Endothelial cell of umbilical vein (primary cell): ENCODE data around the gene DAB1. TPM values are rescaled to one million over a fixed set of nuclear protein-coding genes. Genes with fewer than 3 reads are reported as not detected.

Experiments used
- BruUV-seq: library from RNA; stranded (reverse); fragments of 400-500 nt; replicated peaks from 2 replicates; lab custom pipeline; 2021; lab: Mats Ljungman, UMichigan
- CTCF ChIA-PET: fragments of 300-600, 350-600 bp; sonication (Branson Sonifier 250); formaldehyde crosslinking; loops from one replicate; lab custom pipeline; 2021; ENCODE audit warnings: antibody characterized with exemption, inconsistent platforms; lab: Charles Lee
- POLR2A ChIA-PET: fragments of 300-600, 350-600 bp; sonication (Branson Sonifier 250); formaldehyde crosslinking; loops from one replicate; lab custom pipeline; 2021; ENCODE audit warnings: antibody characterized with exemption, inconsistent platforms; lab: Charles Lee
- DNase-seq: peaks from one replicate; pipeline ENCODE4 v3.0.0-alpha.2; 2011; ENCODE audit warnings: low read depth, low spot score
- FAIRE-seq: peaks from 2 replicates; lab custom pipeline; 2011; peaks lifted over from hg19 to GRCh38; lab: Jason Lieb, UNC
- H2AFZ ChIP-seq: 2 replicates; pipeline ENCODE4 v1.6.0; 2012; ENCODE audit warnings: low read depth, low read length, control low read depth, inconsistent platforms
- H3K27ac ChIP-seq: 2 replicates; pipeline ENCODE4 v1.5.1; 2011; ENCODE audit warnings: low read depth, mild to moderate bottlenecking, control low read depth, low read length, moderate library complexity; ENCODE audit not compliant: insufficient read depth
- H3K27me3 ChIP-seq, 2 experiments: 2 replicates each; pipeline versions ENCODE4 v1.6.0 to v1.6.1; 2011; ENCODE audit warnings: low read length in 2 of 2, mixed read lengths in 1 of 2; ENCODE audit not compliant: control insufficient read depth in 2 of 2, insufficient read depth in 2 of 2
- H3K36me3 ChIP-seq, 2 experiments: 2 replicates in 1 of 2; 3 replicates in 1 of 2; pipeline ENCODE4 v1.5.1; 2011; ENCODE audit warnings: low read length in 2 of 2, mild to moderate bottlenecking in 1 of 2, moderate library complexity in 1 of 2; ENCODE audit not compliant: control insufficient read depth in 2 of 2, insufficient read depth in 2 of 2; ENCODE audit errors: extremely low read depth in 1 of 2
- H3K4me1 ChIP-seq: 3 replicates; pipeline ENCODE4 v1.5.1; 2011; ENCODE audit warnings: mild to moderate bottlenecking, low read length; ENCODE audit not compliant: control insufficient read depth, insufficient read depth; ENCODE audit errors: extremely low read depth
- H3K4me2 ChIP-seq: 2 replicates; pipeline ENCODE4 v1.6.1; 2011; ENCODE audit warnings: low read length, control low read depth, mixed read lengths; ENCODE audit not compliant: insufficient read depth
- H3K4me3 ChIP-seq, 3 experiments: fragments of 200-600 bp in 1 of 3; sonication (generic), shearing (Covaris generic) in 1 of 3; replicated peaks in 1 of 3; 2 replicates each; pipeline ENCODE4 v1.5.1; 2011 to 2016; ENCODE audit warnings: control low read depth in 3 of 3, low read length in 3 of 3, mild to moderate bottlenecking in 2 of 3, inconsistent platforms in 1 of 3, low read depth in 1 of 3, moderate library complexity in 1 of 3; ENCODE audit not compliant: insufficient read depth in 1 of 3
- H3K79me2 ChIP-seq: 2 replicates; pipeline ENCODE4 v1.6.0; 2012; ENCODE audit warnings: low read length, inconsistent platforms; ENCODE audit not compliant: control insufficient read depth, insufficient read depth
- H3K9ac ChIP-seq: replicated peaks from 2 replicates; pipeline ENCODE3; 2011; ENCODE audit warnings: low read length, control low read depth; ENCODE audit not compliant: insufficient read depth; ENCODE audit errors: extremely low read depth
- H3K9me1 ChIP-seq: replicated peaks from 3 replicates; pipeline ENCODE4 v1.6.0; 2011; ENCODE audit warnings: mild to moderate bottlenecking, low read length; ENCODE audit not compliant: control insufficient read depth, insufficient read depth; ENCODE audit errors: extremely low read depth
- H3K9me3 ChIP-seq: replicated peaks from 2 replicates; pipeline ENCODE4 v1.5.1; 2012; ENCODE audit warnings: low read length, inconsistent platforms; ENCODE audit not compliant: control insufficient read depth, insufficient read depth
- H4K20me1 ChIP-seq: replicated peaks from 2 replicates; pipeline ENCODE3; 2011; ENCODE audit warnings: mild to moderate bottlenecking, low read length; ENCODE audit not compliant: control insufficient read depth, insufficient read depth; ENCODE audit errors: extremely low read depth
- CTCF ChIP-seq, 2 donors: IDR thresholded peaks; 1 replicate in 1 of 2; 2 replicates in 1 of 2; pipeline ENCODE4 v1.5.1; 2011; ENCODE audit warnings: low read length in 2 of 2, mild to moderate bottlenecking in 2 of 2, moderate library complexity in 2 of 2, control low read depth in 1 of 2, inconsistent platforms in 1 of 2, low read depth in 1 of 2; ENCODE audit not compliant: insufficient read depth in 1 of 2; ENCODE audit errors: extremely low read depth in 1 of 2
- EZH2 ChIP-seq: IDR thresholded peaks from 2 replicates; pipeline ENCODE4 v1.6.1; 2012; ENCODE audit warnings: borderline replicate concordance, low read depth, mild to moderate bottlenecking, moderate library complexity, low read length, inconsistent platforms; ENCODE audit not compliant: severe bottlenecking
- FOS ChIP-seq: IDR thresholded peaks from 2 replicates; pipeline ENCODE4 v1.6.1; 2011; ENCODE audit warnings: mild to moderate bottlenecking, low read length, moderate library complexity, borderline replicate concordance; ENCODE audit not compliant: insufficient read depth
- JUN ChIP-seq: IDR thresholded peaks from 2 replicates; pipeline ENCODE4 v1.6.1; 2011; ENCODE audit warnings: borderline replicate concordance, low read depth; ENCODE audit not compliant: insufficient read length, insufficient read depth
- MAX ChIP-seq: IDR thresholded peaks from 2 replicates; pipeline ENCODE4 v1.6.1; 2011; ENCODE audit not compliant: insufficient read depth, insufficient read length
- MYC ChIP-seq: IDR thresholded peaks from one replicate; pipeline ENCODE4 v1.6.1; 2011; ENCODE audit warnings: mild to moderate bottlenecking, low read depth, low read length
- POLR2A ChIP-seq: IDR thresholded peaks from 2 replicates; pipeline ENCODE4 v1.6.1; 2012; ENCODE audit warnings: low read depth, mild to moderate bottlenecking, control low read depth, low read length
- POLR2AphosphoS5 ChIP-seq: IDR thresholded peaks from 2 replicates; pipeline ENCODE4 v1.6.1; 2012; ENCODE audit warnings: low read depth, mild to moderate bottlenecking, control low read depth, low read length, moderate library complexity; ENCODE audit not compliant: insufficient read depth
- dilution Hi-C: fragments of 300-500 bp; cut with MboI; formaldehyde crosslinking; loops from one replicate; pipeline ENCODE4 v1.15.0; 2019; ENCODE audit warnings: low sequenced_read_pairs; ENCODE audit not compliant: extremely low pct_ligation_motif_present
- intact Hi-C: fragments of 100-400 bp; cut with micrococcal nuclease; formaldehyde crosslinking; loops from one replicate; pipeline ENCODE4 v1.10.0; 2022
- polyA plus RNA-seq, 4 experiments: library from polyadenylated mRNA; depleted of rRNA in 3 of 4; stranded (reverse) in 3 of 4; unstranded in 1 of 4; fragments of >200 nt; gene quantifications; 2 replicates each; pipeline versions ENCODE4 v1.2.1 to v1.2.3, GENCODE V29; 2011 to 2012; ENCODE audit warnings: missing spikeins in 1 of 4
- total RNA-seq: library from RNA; stranded (reverse); gene quantifications from 2 replicates; pipeline ENCODE4 v1.2.3, GENCODE V29; 2021

The DAB1 gene
- total and polyA plus RNA-seq, 2 donors (not counting 3 experiments of a cell fraction or from before 2014, with no cell fraction given): not detected

DNA sequence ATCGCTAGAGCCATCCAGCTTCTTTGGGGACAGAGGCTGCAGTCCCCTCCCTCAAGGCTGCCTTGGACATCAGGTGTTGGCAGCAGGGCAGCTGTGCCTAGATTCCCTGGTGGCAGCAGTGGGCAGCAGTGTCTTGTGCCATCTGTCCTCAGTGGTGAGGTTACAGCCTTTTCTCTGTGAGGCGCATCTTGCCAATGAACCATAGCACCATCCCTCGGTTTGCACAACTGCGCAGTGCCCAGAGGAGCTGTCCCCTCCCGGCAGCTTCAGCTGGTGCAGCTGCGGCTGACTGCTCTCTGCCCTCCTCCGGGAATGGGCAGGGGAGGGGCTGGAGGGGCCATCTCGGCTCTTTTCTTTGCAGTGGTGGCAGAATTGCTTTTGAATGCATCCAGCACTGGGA, 399.0 kb downstream of the DAB1 start:
- H3K4me2 ChIP-seq: no peak overlapping the region
- H3K4me3 ChIP-seq: no peak overlapping the region
- H3K9ac ChIP-seq: no peak overlapping the region
- DNase-seq: no peak
- no peaks in the 10 kb centered on the region for H3K9me3 ChIP-seq
- no peaks in the 10 kb centered on the region for H3K36me3 ChIP-seq
- H3K79me2 ChIP-seq: no peaks in the 10 kb centered on the region
- no peaks in the 10 kb centered on the region for H3K9me1 ChIP-seq
- no peak for TF ChIP-seq FOS
- no peak for TF ChIP-seq POLR2AphosphoS5
- TF ChIP-seq POLR2A: no peak
- no peak for TF ChIP-seq MYC
- TF ChIP-seq MAX: no peak
- intact Hi-C loops: no loop called here
- no peaks in the 10 kb centered on the region for H3K27me3 ChIP-seq
- H3K27ac ChIP-seq: no peak overlapping the region
- no peaks in the 10 kb centered on the region for H4K20me1 ChIP-seq
- BruUV-seq: no TSS peak
- H2AFZ ChIP-seq: no peak overlapping the region
- FAIRE-seq: no peak
- ChIA-PET CTCF (no interaction called here), POLR2A (no interaction called here)
- no peaks in the 10 kb centered on the region for H3K4me1 ChIP-seq
- dilution Hi-C loops: no loop called here

DNA sequence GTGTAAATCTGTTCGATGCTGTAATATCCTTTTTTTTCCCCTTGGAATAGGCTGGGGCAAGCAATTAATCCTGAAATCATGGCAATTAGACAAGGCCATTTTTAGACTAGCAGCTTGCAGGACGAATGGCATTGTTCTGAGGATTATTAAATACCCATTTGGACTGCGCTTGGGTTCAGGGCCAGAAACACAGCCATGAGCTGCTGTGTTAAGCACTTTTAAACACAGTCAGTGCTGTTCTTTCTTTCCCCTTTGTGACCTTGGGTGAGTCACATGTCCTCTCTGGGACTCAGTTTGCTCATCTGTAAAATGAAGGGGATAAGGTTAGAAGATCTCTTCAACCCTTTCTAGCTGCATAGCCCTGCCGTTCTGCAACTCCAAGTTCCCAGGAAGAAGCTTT, 399.4 kb downstream of the DAB1 start:
- H3K9me1 ChIP-seq: no peaks in the 10 kb centered on the region
- FAIRE-seq: no peak
- no peaks in the 10 kb centered on the region for H4K20me1 ChIP-seq
- dilution Hi-C loops (no loop called here), intact Hi-C loops (no loop called here)
- POLR2A ChIA-PET: no interaction called here
- no peak overlapping the region for H2AFZ ChIP-seq
- H3K4me1 ChIP-seq: no peaks in the 10 kb centered on the region
- H3K9me3 ChIP-seq: no peaks in the 10 kb centered on the region
- H3K4me3 ChIP-seq: no peak overlapping the region
- no peak overlapping the region for H3K27ac ChIP-seq
- no peak for DNase-seq
- H3K9ac ChIP-seq: no peak overlapping the region
- CTCF ChIA-PET: no interaction called here
- TF ChIP-seq FOS (no peak), EZH2 (no peak), MAX (no peak), MYC (no peak), JUN (no peak), CTCF (IDR thresholded peaks at IDR 0.05; ENCODE audit: extremely low read depth in 1 of 2, insufficient read depth in 1 of 2, low read depth in 1 of 2, low read length in 2 of 2) (no peak)
- H3K79me2 ChIP-seq: no peaks in the 10 kb centered on the region
- no TSS peak for BruUV-seq
- no peak overlapping the region for H3K4me2 ChIP-seq
- H3K27me3 ChIP-seq: no peaks in the 10 kb centered on the region
- no peaks in the 10 kb centered on the region for H3K36me3 ChIP-seq
